GM12891 (cell line): ENCODE results near the gene SRPK3.
"Not testable (repeated sequence)": the region's sequence is repeated elsewhere in the genome, so short reads cannot be mapped to it uniquely, and the experiment has no call there.

Experiments
- DNase-seq: peaks from one replicate; pipeline ENCODE4 v3.0.0; 2011; ENCODE audit warnings: low spot score; ENCODE audit not compliant: insufficient read length
- FAIRE-seq: peaks from 2 replicates; lab custom pipeline; 2011; peaks lifted over from hg19 to GRCh38; lab: Jason Lieb, UNC
- PAX5 ChIP-seq: IDR thresholded peaks from 2 replicates; pipeline ENCODE4 v1.6.1; 2011; ENCODE audit warnings: low read length, moderate library complexity, mild to moderate bottlenecking; ENCODE audit not compliant: insufficient read depth, severe bottlenecking
- POLR2A ChIP-seq: IDR thresholded peaks from 2 replicates; pipeline ENCODE4 v1.6.1; 2011; ENCODE audit warnings: low read depth, low read length, control low read depth
- POLR2AphosphoS5 ChIP-seq: IDR thresholded peaks from 2 replicates; pipeline ENCODE4 v1.6.1; 2011; ENCODE audit warnings: low read depth, low read length, control low read depth
- POU2F2 ChIP-seq: IDR thresholded peaks from 2 replicates; pipeline ENCODE4 v1.6.1; 2011; ENCODE audit warnings: low read depth, mild to moderate bottlenecking, control low read depth, low read length, moderate library complexity
- SPI1 ChIP-seq: IDR thresholded peaks from 2 replicates; pipeline ENCODE4 v1.6.1; 2011; ENCODE audit warnings: low read depth, low read length, control low read depth
- TAF1 ChIP-seq: IDR thresholded peaks from 2 replicates; pipeline ENCODE4 v1.6.1; 2011; ENCODE audit warnings: low read depth, low read length, control low read depth

The SRPK3 gene

GRCh38 chrX:153738056-153738605 lies 42.7 kb upstream of the SRPK3 start:
- FAIRE-seq (no peak), DNase-seq (no peak)

DNA sequence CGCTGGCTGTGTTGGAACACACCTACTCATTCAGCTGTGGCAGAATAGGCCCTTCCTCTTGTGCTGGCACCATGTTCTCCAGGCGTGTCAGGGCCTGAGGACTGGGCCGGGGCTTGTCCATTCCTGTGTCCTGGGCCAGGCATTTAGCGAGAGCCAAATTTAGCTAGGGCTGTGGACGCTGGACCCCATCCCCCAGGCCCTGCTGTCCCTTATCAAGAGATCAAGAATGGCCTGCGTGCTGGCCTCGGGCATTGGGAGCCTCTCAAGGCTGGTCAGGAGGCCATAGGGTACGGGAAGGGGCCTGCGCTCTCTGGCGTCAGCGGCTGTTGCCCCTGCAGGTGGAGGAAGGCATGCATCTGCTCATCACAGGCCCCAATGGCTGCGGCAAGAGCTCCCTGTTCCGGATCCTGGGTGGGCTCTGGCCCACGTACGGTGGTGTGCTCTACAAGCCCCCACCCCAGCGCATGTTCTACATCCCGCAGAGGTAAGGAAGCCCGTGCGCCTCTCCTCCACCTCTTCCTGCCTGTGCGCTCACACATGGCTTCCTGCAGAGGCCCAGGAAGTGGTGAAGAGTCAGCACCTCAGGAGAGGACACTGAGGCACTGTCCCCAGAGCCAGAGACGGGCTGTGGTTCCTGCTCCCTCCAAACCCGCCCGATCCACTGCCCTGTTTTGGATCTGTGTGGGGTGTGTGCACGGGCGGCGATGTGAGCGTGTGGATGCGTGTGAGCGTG lies 40.9 kb upstream of the SRPK3 start:
- no peak for DNase-seq
- no peak for FAIRE-seq
- TF ChIP-seq PAX5 (no peak), SPI1 (no peak), POLR2A (no peak), POLR2AphosphoS5 (no peak)

More at GRCh38 chrX:153738056-153738605, 42.7 kb upstream of the SRPK3 start:
- TF ChIP-seq POU2F2, result no peak
- TF ChIP-seq SPI1, result no peak
- TF ChIP-seq POLR2AphosphoS5, result no peak
- TF ChIP-seq POLR2A, result no peak
- TF ChIP-seq TAF1, result no peak
- TF ChIP-seq PAX5, result no peak

DNA sequence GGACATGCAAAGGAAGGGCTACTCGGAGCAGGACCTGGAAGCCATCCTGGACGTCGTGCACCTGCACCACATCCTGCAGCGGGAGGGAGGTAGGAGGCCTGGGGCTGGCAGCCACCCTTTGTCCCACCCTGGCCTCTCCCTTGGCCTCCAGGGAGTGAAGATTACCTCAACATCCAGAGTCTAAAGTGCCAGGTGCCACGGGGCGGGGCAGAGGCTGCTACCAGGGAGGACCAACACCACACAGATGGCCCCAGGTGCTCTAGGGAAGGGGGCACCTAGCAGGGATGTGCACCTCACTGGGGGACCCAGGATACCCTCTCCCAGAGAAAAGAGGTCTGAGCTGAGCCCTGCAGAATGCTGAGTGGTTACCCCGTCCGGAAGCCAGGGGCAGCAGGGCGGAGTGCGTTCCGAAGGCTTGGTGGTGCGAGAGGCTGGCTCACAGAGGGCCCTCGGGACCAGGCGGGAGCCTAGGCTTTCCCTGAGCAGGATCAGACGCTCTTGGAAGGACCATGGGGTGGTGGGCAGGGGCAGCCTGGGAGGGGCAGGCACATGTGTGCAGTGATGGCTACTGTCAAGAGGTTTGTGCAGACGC lies 40.1 kb upstream of the SRPK3 start:
- TF ChIP-seq POU2F2 (no peak), TAF1 (no peak), SPI1 (no peak), POLR2AphosphoS5 (no peak), POLR2A (no peak), PAX5 (no peak)
- DNase-seq (no peak), FAIRE-seq (peak; percentile 72)

DNA sequence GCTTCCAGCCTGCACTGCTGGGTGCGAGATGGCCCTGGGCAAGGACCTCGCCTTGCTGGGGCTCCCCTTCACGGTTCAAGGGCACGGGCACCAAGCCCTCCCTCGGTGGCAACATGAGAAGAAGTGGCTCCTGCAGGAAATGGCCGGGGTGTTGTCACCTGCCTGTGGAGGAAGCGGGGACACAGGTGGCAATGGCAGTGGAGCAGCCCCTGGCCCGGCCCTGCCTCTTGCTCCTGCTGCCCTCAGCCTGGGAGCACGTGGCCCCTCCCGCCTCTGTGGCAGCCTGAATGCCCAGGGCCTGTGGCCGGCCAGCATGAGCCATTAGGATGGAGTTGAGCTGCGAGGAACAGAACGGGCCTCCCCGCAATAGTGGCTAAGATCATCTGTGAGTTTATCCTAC lies 39.4 kb upstream of the SRPK3 start:
- DNase-seq (no peak), FAIRE-seq (no peak)
- TF ChIP-seq POLR2A (no peak), SPI1 (no peak), POU2F2 (no peak), POLR2AphosphoS5 (no peak), TAF1 (no peak), PAX5 (no peak)

- not testable (repeated sequence) for FAIRE-seq, DNase-seq
These were observed 38.7 kb upstream of the SRPK3 start for GRCh38 chrX:153742111-153742510.

DNA sequence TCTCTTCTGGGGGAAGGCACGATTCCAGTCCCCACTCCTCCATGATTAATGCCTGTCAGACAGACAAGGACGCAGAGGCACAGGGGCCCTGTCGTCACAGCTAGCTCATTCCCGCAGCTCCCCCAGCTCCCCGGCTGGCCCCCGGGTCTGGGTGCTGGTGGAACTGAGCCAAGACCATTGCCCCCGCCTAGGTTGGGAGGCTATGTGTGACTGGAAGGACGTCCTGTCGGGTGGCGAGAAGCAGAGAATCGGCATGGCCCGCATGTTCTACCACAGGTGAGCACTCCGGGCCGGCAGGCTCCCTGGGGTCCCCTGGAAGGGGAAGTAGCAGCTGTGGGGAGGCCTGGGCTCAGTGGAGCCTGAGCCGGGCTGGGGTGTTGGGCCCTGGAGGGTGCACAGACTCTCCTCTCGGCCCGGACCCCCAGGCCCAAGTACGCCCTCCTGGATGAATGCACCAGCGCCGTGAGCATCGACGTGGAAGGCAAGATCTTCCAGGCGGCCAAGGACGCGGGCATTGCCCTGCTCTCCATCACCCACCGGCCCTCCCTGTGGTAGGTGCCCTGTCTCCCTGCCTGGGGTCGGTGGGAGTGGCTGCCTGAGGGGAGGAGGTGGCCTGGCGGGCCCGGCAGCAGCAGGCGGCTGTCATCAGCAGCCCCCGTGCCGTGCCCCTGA lies 37.9 kb upstream of the SRPK3 start:
- not testable (repeated sequence) for FAIRE-seq, DNase-seq

DNA sequence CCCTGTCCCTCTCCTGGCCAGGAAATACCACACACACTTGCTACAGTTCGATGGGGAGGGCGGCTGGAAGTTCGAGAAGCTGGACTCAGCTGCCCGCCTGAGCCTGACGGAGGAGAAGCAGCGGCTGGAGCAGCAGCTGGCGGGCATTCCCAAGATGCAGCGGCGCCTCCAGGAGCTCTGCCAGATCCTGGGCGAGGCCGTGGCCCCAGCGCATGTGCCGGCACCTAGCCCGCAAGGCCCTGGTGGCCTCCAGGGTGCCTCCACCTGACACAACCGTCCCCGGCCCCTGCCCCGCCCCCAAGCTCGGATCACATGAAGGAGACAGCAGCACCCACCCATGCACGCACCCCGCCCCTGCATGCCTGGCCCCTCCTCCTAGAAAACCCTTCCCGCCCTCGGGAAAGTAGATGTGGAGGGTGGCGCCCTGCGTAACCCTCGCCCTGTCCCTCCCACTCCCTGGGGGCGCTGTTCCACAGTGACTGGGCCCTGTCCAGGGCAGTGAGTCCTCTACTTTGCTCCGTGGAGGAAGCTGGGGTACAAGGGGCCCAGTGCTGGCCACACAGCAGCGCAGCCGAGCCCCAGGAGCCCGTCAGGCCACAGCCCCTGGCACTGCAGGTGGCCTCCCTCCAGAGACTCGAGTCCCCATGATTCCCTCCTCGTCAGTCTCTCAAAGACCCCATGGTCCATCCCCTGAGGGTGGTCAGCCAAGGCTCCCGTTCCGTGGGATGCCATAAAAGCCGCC lies 37.2 kb upstream of the SRPK3 start:
- FAIRE-seq, DNase-seq: not testable (repeated sequence)

- TF ChIP-seq PAX5 (no peak), POLR2AphosphoS5 (no peak), TAF1 (no peak), POLR2A (no peak), POU2F2 (no peak), SPI1 (no peak)
- no peak for DNase-seq
- no peak for FAIRE-seq
These were observed 36.4 kb upstream of the SRPK3 start for GRCh38 chrX:153744210-153745066.

DNA sequence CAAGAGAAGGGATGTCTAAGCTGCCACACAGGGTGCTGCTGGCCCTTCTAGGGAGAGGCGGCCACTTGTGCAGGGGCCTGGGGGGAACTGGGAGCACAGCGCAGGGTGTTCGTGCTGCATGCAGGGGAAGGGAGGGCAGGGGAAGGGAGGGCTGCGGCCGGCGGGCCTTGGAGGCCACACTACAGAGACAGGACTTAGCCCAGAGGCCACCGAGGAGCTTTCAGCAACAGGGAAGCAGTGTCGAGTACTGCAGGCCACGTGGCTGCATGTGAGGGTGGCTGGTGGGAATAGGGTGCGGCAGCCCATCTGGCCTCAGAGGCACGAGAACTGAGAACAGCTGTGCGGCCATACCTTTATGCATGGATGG lies 35.8 kb upstream of the SRPK3 start:
- not testable (repeated sequence) for FAIRE-seq, DNase-seq

- DNase-seq (no peak), FAIRE-seq (no peak)
- no peak for TF ChIP-seq TAF1
- TF ChIP-seq SPI1, result no peak
- TF ChIP-seq PAX5, result no peak
- TF ChIP-seq POU2F2, result no peak
- TF ChIP-seq POLR2AphosphoS5, result no peak
- no peak for TF ChIP-seq POLR2A
These were observed 34.5 kb upstream of the SRPK3 start for GRCh38 chrX:153746359-153746758.

- not testable (repeated sequence) for FAIRE-seq, DNase-seq
These were observed 33.9 kb upstream of the SRPK3 start for GRCh38 chrX:153746991-153747390.

GRCh38 chrX:153749017-153749416 lies 31.8 kb upstream of the SRPK3 start:
- not testable (repeated sequence) for DNase-seq, FAIRE-seq
